Vagina (tissue), 2 donors: ENCODE data around the gene N4BP2. TPM values are rescaled to one million over a fixed set of nuclear protein-coding genes. Genes with fewer than 3 reads are reported as not detected.
"Not testable (repeated sequence)": the region's sequence is repeated elsewhere in the genome, so short reads cannot be mapped to it uniquely, and the experiment has no call there.

Experiments
- DNase-seq, 2 donors: peaks; one replicate each; pipeline ENCODE4 v3.0.0-alpha.2; 2017; ENCODE audit errors: extremely low spot score in 2 of 2
- H3K27ac ChIP-seq: fragments of 200-600 bp; sonication (generic); one replicate; pipeline ENCODE4 v1.5.1; 2019
- H3K27me3 ChIP-seq: fragments of 200-600 bp; sonication (generic); one replicate; pipeline ENCODE4 v1.5.1; 2019
- H3K36me3 ChIP-seq, 2 donors: fragments of 200-600 bp; sonication (generic); one replicate each; pipeline ENCODE4 v1.5.1; 2017 to 2019
- H3K4me1 ChIP-seq: fragments of 200-600 bp; sonication (generic); one replicate; pipeline ENCODE4 v1.5.1; 2019
- H3K4me3 ChIP-seq, 2 donors: fragments of 200-600 bp; sonication (generic); 1 replicate in 1 of 2; 2 replicates in 1 of 2; pipeline ENCODE4 v1.5.1; 2016 to 2019
- H3K9me3 ChIP-seq: fragments of 200-600 bp; sonication (generic); one replicate; pipeline ENCODE4 v1.5.1; 2019
- POLR2A ChIP-seq, 2 donors: fragments of 450-650 bp; IDR thresholded peaks; one replicate each; pipeline ENCODE4 v1.6.1; 2017; ENCODE audit warnings: antibody characterized with exemption in 2 of 2, mild to moderate bottlenecking in 2 of 2, moderate library complexity in 2 of 2
- POLR2AphosphoS5 ChIP-seq, 2 donors: sonication (generic); formaldehyde crosslinking; IDR thresholded peaks; one replicate each; pipeline ENCODE4 v1.9.0; 2017; ENCODE audit warnings: antibody characterized with exemption in 2 of 2, mild to moderate bottlenecking in 2 of 2, low read depth in 1 of 2; ENCODE audit not compliant: insufficient read depth in 1 of 2
- intact Hi-C: fragments of 100-400 bp; cut with DNase I; formaldehyde crosslinking; loops from one replicate; pipeline ENCODE4 v1.15.1; 2023
- total RNA-seq: library from RNA; depleted of rRNA; stranded (reverse); fragments of >200 nt; gene quantifications from one replicate; pipeline ENCODE4 v1.2.3, GENCODE V29; 2016
- TF ChIP-seq, protein P1 (sequence below), 3 experiments: fragments of 450-650 bp in 2 of 3; fragments of 200-600 bp in 1 of 3; sonication (generic) in 1 of 3; IDR thresholded peaks; one replicate each; pipeline ENCODE4 v1.5.1; 2017 to 2019; ENCODE audit warnings: antibody characterized with exemption in 3 of 3, mild to moderate bottlenecking in 2 of 3, moderate library complexity in 2 of 3

Gene N4BP2
- total RNA-seq, 1 donor from 2014 or later: 7.4 TPM

DNA sequence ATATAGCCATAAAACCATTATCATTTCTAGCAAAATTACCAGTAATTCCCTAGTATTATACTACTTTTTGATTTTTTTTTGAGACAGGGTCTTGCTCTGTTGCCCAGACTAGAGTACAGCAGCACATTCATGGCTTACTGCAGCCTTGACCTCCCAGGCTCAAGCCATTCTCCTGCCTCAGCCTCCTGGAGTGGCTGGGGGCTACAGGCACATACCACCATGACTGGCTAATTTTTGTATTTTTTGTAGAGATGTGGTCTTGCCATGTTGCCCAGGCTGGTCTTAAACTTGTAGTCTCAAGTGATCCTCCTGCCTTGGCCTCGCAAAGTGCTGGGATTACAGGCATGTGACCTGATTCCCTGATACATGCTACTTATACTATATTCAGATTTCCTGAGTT lies 13.7 kb downstream of the N4BP2 start:
- no peak overlapping the region for H3K27ac ChIP-seq
- DNase-seq: peak in 1 of 2 donors; percentile 40
- peaks cover 0 to 17% of the 10 kb centered on the region in 2 donors for H3K36me3 ChIP-seq
- H3K27me3 ChIP-seq: no peaks in the 10 kb centered on the region
- no peaks in the 10 kb centered on the region for H3K4me1 ChIP-seq
- intact Hi-C loops: no loop called here
- TF ChIP-seq POLR2A (IDR thresholded peaks at IDR 0.05): no peak
- TF ChIP-seq POLR2AphosphoS5 (IDR thresholded peaks at IDR 0.05; ENCODE audit: insufficient read depth in 1 of 2, low read depth in 1 of 2): no peak
- TF ChIP-seq, protein P1, sequence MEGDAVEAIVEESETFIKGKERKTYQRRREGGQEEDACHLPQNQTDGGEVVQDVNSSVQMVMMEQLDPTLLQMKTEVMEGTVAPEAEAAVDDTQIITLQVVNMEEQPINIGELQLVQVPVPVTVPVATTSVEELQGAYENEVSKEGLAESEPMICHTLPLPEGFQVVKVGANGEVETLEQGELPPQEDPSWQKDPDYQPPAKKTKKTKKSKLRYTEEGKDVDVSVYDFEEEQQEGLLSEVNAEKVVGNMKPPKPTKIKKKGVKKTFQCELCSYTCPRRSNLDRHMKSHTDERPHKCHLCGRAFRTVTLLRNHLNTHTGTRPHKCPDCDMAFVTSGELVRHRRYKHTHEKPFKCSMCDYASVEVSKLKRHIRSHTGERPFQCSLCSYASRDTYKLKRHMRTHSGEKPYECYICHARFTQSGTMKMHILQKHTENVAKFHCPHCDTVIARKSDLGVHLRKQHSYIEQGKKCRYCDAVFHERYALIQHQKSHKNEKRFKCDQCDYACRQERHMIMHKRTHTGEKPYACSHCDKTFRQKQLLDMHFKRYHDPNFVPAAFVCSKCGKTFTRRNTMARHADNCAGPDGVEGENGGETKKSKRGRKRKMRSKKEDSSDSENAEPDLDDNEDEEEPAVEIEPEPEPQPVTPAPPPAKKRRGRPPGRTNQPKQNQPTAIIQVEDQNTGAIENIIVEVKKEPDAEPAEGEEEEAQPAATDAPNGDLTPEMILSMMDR (IDR thresholded peaks at IDR 0.05): no peak
- no peak overlapping the region for H3K4me3 ChIP-seq
- no peaks in the 10 kb centered on the region for H3K9me3 ChIP-seq

- H3K9me3 ChIP-seq: no peaks in the 10 kb centered on the region
- DNase-seq: no peak
- H3K4me3 ChIP-seq: no peak overlapping the region
- H3K27ac ChIP-seq: no peak overlapping the region
- no peaks in the 10 kb centered on the region for H3K27me3 ChIP-seq
- H3K4me1 ChIP-seq: no peaks in the 10 kb centered on the region
- no peaks in the 10 kb centered on the region for H3K36me3 ChIP-seq
- intact Hi-C loops: no loop called here
- TF ChIP-seq, protein P1 (IDR thresholded peaks at IDR 0.05): no peak
- TF ChIP-seq POLR2AphosphoS5 (IDR thresholded peaks at IDR 0.05; ENCODE audit: insufficient read depth in 1 of 2, low read depth in 1 of 2): no peak
- no peak for TF ChIP-seq POLR2A (IDR thresholded peaks at IDR 0.05)
These were observed 29.8 kb downstream of the N4BP2 start for GRCh38 chr4:40086421-40086820.

DNA sequence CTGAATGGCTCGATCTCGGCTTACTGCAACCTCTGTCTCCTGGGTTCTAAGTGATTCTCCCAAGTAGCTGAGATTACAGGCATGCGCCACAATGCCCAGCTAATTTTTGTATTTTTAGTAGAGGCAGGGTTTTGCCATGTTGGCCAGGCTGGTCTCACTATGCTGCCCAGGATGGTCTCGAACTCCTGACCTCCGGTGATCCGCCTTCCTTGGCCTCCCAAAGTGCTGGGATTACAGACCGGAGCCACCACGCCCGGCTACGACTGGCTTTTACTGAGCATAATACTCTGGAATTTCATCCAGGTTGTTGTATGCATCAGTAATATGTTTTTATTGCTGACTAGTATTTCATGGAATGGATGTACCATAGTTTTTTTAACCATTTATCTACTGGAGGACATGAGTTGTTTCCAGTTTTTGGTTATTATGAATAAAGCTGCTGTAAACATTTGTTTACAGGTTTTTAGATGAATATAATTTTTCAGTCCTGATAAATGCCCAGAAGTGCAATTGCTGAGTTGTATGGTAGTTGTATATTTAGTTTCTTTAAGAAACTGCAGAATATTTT lies 31.2 kb downstream of the N4BP2 start:
- Histone ChIP-seq H3K4me3 (no peak overlapping the region), H3K27me3 (no peaks in the 10 kb centered on the region), H3K27ac (no peak overlapping the region), H3K36me3 (no peaks in the 10 kb centered on the region), H3K4me1 (no peaks in the 10 kb centered on the region), H3K9me3 (no peaks in the 10 kb centered on the region)
- TF ChIP-seq, protein P1 (IDR thresholded peaks at IDR 0.05): no peak
- TF ChIP-seq POLR2AphosphoS5 (IDR thresholded peaks at IDR 0.05; ENCODE audit: insufficient read depth in 1 of 2, low read depth in 1 of 2) (no peak), POLR2A (IDR thresholded peaks at IDR 0.05) (no peak)
- intact Hi-C loops: no loop called here
- DNase-seq: no peak

GRCh38 chr4:40093400-40093799 lies 36.8 kb downstream of the N4BP2 start:
- H3K27ac ChIP-seq, DNase-seq, H3K4me3 ChIP-seq, H3K4me1 ChIP-seq, H3K27me3 ChIP-seq, intact Hi-C loops, H3K36me3 ChIP-seq, H3K9me3 ChIP-seq: not testable (repeated sequence)

DNA sequence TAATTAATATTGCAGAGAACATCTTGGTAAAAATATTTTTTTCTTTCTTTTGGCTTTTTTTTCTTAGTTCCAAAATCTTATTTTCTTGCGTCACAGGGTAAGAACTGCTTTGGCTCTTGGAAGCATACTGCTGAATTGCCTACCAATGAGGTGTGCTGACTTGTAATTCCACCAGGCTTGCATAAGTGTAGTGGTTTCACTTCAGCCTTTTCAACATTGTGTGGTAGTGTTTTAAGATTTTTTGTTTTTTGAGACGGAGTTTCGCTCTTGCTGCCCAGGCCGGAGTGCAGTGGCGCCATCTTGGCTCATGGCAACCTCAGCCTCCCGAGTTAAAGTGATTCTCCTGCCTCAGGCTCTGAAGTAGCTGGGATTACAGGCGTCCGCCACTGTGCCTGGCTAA lies 42.4 kb downstream of the N4BP2 start:
- intact Hi-C loops: no loop called here
- no peaks in the 10 kb centered on the region for H3K27me3 ChIP-seq
- H3K4me1 ChIP-seq: no peaks in the 10 kb centered on the region
- no peak for DNase-seq
- no peaks in the 10 kb centered on the region for H3K9me3 ChIP-seq
- no peak overlapping the region for H3K4me3 ChIP-seq
- TF ChIP-seq, protein P1 (IDR thresholded peaks at IDR 0.05): no peak
- TF ChIP-seq POLR2AphosphoS5 (IDR thresholded peaks at IDR 0.05; ENCODE audit: insufficient read depth in 1 of 2, low read depth in 1 of 2) (no peak), POLR2A (IDR thresholded peaks at IDR 0.05) (no peak)
- H3K27ac ChIP-seq: no peak overlapping the region
- no peaks in the 10 kb centered on the region for H3K36me3 ChIP-seq

- DNase-seq, intact Hi-C loops, H3K4me3 ChIP-seq, H3K9me3 ChIP-seq, H3K36me3 ChIP-seq, H3K4me1 ChIP-seq, H3K27ac ChIP-seq, H3K27me3 ChIP-seq: not testable (repeated sequence)
These were observed 50.5 kb downstream of the N4BP2 start for GRCh38 chr4:40107150-40107549.
